GM19395 (cell line): Measurements from ENCODE around the gene ITGAX.
"Not testable (repeated sequence)": the region's sequence is repeated elsewhere in the genome, so short reads cannot be mapped to it uniquely, and the experiment has no call there.

Source experiments
- ATAC-seq: cut with Tn5 transposase; IDR thresholded peaks from one replicate; pipeline ENCODE4 v1.9.1; 2021; ENCODE audit warnings: mild to moderate bottlenecking, moderate library complexity; ENCODE audit not compliant: unreplicated experiment

The ITGAX gene

GRCh38 chr16:31354394-31355291, at the start of gene ITGAX:
ITGAX (plus strand) TSS chr16:31355176; CDS start chr16:31355255, 79 bp downstream.
- peak; percentile 56 for ATAC-seq

DNA sequence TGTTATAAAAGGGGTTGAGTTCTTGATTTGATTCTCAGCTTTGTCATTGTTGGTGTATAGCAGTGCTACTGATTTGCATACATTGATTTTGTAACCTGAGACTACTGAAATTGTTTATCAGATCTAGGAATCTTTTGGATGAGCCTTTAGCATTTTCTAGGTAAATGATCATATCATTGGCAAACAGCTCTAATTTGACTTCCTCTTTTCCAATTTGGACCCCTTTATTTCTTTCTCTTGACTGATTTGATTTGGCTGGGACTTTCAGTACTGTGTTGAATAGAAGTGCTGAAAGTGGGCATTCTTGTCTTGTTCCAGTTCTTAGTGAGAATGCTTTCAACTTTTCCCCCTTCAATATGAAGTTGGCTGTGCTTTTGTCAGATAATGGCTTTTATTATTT, 49.8 kb upstream of the ITGAX start:
- ATAC-seq: no peak

DNA sequence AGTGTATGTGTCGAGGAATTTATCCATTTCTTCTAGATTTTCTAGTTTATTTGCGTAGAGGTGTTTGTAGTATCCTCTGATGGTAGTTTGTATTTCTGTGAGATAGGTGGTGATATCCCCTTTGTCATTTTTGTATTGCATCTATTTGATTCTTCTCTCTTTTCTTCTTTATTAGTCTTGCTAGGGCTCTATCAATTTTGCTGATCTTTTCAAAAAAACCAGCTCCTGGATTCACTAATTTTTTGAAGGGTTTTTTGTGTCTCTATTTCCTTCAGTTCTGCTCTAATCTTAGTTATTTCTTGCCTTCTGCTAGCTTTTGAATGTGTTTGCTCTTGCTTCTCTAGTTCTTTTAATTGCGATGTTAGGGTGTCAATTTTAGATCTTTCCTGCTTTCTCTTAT, 46.6 kb upstream of the ITGAX start:
- not testable (repeated sequence) for ATAC-seq

- no peak for ATAC-seq
These were observed 32.5 kb upstream of the ITGAX start for GRCh38 chr16:31322500-31322899.

DNA sequence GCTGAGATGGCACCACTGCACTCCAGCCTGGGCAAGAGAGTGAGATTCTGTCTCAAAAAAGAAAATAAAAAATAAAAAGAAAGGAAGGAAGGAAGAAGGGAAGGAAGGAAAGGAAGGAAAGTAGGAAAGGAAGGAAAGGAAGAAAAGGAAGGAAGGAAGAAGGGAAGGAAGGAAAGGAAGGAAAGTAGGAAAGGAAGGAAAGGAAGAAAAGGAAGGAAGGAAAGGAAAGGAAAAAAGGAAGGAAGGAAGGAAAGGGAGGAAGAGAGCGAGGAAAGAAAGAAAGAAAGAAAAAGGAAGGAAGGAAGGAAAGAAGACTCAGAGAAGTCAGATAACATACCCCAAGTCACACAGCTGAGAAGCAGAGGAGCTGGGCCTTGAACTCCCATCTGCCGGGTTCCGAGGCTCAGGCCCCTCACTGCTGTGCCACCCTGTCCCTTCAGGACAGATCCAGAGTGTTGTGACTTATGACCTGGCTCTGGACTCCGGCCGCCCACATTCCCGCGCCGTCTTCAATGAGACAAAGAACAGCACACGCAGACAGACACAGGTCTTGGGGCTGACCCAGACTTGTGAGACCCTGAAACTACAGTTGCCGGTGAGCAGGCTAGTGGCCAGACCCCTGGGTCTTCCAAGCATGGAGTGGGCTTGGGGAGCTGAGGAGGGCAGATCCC, 30.9 kb upstream of the ITGAX start:
- ATAC-seq: no peak

- no peak for ATAC-seq
These were observed 29.8 kb upstream of the ITGAX start for GRCh38 chr16:31325171-31325570.

- ATAC-seq: no peak
These were observed 27.2 kb upstream of the ITGAX start for GRCh38 chr16:31327646-31328225.

- ATAC-seq: no peak
These were observed 26.5 kb upstream of the ITGAX start for GRCh38 chr16:31328322-31329052.

GRCh38 chr16:31329671-31330552, 25.1 kb upstream of the ITGAX start:
- no peak for ATAC-seq

DNA sequence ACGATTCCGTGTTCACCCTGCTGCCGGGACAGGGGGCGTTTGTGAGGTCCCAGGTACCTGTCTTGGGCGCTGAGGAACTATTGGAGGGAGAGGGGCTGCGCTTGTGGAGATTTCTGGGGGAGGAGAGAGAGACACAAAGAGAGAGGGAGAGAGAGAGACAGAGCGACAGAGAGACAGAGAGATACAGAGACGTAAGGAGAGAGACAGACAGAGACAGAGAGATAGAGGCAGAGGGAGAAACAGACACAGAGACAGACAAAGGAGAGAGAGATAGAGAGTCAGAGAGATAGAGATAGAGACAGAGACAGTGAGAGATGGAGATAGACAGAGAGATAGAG, 24.5 kb upstream of the ITGAX start:
- no peak for ATAC-seq

GRCh38 chr16:31331141-31331764, 23.7 kb upstream of the ITGAX start:
- ATAC-seq: no peak

- ATAC-seq: no peak
These were observed 23.1 kb upstream of the ITGAX start for GRCh38 chr16:31331807-31332301.

GRCh38 chr16:31332544-31332943, 22.4 kb upstream of the ITGAX start:
- no peak for ATAC-seq

DNA sequence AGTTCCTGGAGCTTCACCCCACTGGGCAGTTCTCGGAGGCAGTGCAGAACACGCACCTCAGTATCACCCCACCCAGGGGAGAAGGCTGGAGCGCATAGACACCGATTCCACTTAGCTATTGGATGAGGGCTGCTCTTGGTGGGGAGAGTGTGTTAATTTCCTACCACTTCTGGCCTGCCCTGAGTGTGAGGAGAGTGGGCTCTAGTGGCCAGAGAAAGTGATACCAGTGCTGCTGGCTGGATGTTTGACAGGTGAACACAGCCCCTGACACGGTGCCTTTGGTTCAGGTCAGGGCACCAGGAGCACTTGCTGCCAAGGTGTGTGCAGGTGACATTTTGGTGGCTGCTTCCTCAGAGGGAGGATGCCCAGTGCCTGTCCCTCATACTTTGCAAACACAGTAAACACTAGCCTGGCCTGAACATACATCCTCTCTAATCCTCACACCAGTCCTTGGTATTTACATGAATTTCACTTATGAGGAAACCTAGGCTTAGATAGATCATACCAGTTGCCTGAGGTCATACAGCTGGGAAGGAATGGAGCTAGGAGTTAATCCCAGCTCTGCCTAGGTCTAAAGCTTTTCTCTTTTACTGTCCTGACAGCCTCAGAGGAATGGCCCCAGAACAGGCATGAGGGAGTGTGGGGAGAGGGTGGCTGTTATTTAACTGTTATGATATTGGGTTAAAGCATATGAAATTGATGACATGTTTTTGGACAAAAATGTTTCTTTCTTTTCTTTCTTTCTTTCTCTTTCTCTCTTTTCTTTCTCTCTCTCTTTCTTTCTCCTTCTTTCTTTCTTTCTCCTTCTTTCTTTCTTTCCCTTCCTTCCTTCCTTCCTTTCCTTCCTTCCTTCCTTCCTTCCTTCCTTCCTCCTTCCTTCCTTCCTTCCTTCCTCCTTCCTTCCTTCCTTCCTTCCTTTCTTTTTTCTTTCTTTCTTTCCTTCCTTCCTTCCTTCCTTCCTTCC, 21.0 kb upstream of the ITGAX start:
- ATAC-seq: no peak

DNA sequence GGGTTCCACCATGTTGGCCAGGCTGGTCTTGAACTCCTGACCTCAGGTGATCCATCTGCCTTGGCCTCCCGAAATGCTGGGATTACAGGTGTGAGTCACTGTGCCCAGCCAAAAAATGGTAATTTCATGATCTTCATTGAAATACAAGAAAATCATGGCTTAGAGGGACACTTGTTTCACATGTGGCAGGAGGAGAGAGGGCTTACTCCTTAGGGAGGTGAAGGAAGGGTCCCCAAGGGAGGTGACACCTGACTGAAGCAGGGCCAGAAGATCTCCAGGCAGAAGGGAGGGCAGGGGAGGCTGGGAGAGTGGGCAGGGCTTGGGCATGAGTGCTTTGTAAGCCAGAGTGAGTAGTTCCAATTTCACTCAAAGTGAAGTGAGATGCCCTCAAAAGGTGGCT, 20.0 kb upstream of the ITGAX start:
- no peak for ATAC-seq

DNA sequence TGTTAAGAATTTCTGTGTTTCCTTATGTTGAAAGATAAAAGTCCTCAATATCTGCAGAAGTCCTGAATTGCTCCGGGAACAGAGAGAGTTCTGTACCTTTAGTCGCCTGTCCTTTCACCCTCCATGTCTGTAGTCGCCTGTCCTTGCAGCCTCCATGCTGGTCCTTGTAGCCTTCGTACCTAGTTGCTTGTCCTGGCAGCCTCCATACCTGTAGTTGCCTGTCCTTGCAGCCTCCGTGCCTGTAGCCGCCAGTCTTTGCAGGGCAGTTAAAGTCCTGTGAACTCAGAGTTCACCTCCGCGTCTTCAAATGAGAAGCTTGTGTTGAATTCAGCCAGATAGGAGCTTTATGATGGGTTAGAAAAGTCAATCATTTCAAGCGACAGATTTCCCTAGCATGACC, 19.5 kb upstream of the ITGAX start:
- ATAC-seq: no peak

DNA sequence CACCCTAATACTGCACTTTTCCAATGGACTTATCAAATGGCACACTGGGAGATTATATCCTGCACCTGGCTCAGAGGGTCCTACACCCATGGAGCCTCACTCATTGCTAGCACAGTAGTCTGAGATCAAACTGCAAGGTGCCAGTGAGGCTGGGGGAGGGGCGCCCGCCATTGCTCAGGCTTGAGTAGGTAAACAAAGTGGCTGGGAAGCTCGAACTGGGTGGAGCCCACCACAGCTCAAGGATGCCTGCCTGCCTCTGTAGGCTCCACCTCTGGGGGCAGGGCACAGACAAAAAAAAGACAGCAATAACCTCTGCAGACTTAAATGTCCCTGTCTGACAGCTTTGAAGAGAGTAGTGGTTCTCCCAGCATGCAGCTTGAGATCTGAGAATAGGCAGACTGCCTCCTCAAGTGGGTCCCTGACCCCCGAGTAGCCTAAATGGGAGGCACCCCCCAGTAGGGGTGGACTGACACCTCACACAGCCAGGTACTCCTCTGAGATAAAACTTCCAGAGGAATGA, 16.8 kb upstream of the ITGAX start:
- not testable (repeated sequence) for ATAC-seq

DNA sequence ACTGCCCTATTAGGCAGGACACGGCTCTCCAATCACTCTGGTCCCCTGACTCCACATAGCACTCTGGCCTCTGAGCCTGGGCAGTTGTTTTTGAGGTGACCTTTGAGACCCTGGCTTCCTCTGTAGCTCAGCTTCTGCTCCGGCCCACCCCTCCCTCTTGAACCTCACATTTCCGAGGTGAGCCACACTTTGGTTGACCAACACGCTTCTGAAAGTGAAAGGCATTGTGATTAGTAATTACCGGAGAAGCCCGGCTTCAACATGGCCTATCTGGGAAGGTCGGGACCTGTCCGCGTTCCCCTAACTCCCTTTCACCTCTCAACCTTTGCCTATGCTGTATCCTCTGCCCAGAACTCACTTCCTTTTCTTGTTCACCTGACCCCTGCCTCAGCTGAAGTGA, 10.3 kb upstream of the ITGAX start:
- peak; percentile 88 for ATAC-seq
